H7 (cell line): ENCODE measurements around the gene ASPSCR1. TPM values are rescaled to one million over a fixed set of nuclear protein-coding genes. Genes with fewer than 3 reads are reported as not detected.

ENCODE experiments used
- DNase-seq: peaks from one replicate; pipeline ENCODE4 v3.0.0; 2012
- H3K27me3 ChIP-seq: 2 replicates; pipeline ENCODE4 v1.6.0; 2011; ENCODE audit warnings: mild to moderate bottlenecking, low read length; ENCODE audit not compliant: control insufficient read depth, insufficient read depth
- H3K36me3 ChIP-seq: replicated peaks from 2 replicates; pipeline ENCODE4 v1.5.1; 2011; ENCODE audit warnings: low read length; ENCODE audit not compliant: control insufficient read depth, insufficient read depth
- H3K4me3 ChIP-seq: 2 replicates; pipeline ENCODE4 v1.5.1; 2011; ENCODE audit warnings: low read depth, mild to moderate bottlenecking, control low read depth, low read length, moderate library complexity; ENCODE audit not compliant: insufficient read depth
- total RNA-seq: library from RNA; depleted of rRNA; stranded (reverse); fragments of >200 nt; shearing (Covaris generic); gene quantifications from 2 replicates; pipeline ENCODE4 v1.2.3, GENCODE V29; 2014

ASPSCR1 gene
- total RNA-seq, 1 experiment from 2014 or later = 62.1 TPM

GRCh38 chr17:81993729-81994592 lies 16.5 kb downstream of the ASPSCR1 start:
- H3K27me3 ChIP-seq = no peaks in the 10 kb centered on the region
- H3K4me3 ChIP-seq = no peak overlapping the region
- H3K36me3 ChIP-seq = no peaks in the 10 kb centered on the region
- peak; percentile 83 for DNase-seq

- DNase-seq = peak; percentile 65
- Histone ChIP-seq H3K27me3 (no peaks in the 10 kb centered on the region), H3K4me3 (no peak overlapping the region), H3K36me3 (no peaks in the 10 kb centered on the region)
These were observed 17.4 kb downstream of the ASPSCR1 start for GRCh38 chr17:81994593-81995462.

GRCh38 chr17:81995463-81996231 lies 18.2 kb downstream of the ASPSCR1 start:
- DNase-seq = peak; percentile 88
- no peaks in the 10 kb centered on the region for H3K27me3 ChIP-seq
- no peak overlapping the region for H3K4me3 ChIP-seq
- no peaks in the 10 kb centered on the region for H3K36me3 ChIP-seq

- no peaks in the 10 kb centered on the region for H3K36me3 ChIP-seq
- no peaks in the 10 kb centered on the region for H3K27me3 ChIP-seq
- no peak for DNase-seq
These were observed 18.9 kb downstream of the ASPSCR1 start for GRCh38 chr17:81996232-81996756.

GRCh38 chr17:81996757-81997441 lies 19.5 kb downstream of the ASPSCR1 start:
- Histone ChIP-seq H3K4me3 (no peak overlapping the region), H3K27me3 (no peaks in the 10 kb centered on the region), H3K36me3 (no peaks in the 10 kb centered on the region)
- DNase-seq = no peak

More at GRCh38 chr17:81996232-81996756, 18.9 kb downstream of the ASPSCR1 start:
- H3K4me3 ChIP-seq = no peak overlapping the region

- Histone ChIP-seq H3K4me3 (no peak overlapping the region), H3K27me3 (no peaks in the 10 kb centered on the region), H3K36me3 (no peaks in the 10 kb centered on the region)
- DNase-seq = no peak
These were observed 20.8 kb downstream of the ASPSCR1 start for GRCh38 chr17:81998212-81998611.

GRCh38 chr17:81998691-81999438 lies 21.4 kb downstream of the ASPSCR1 start:
- H3K27me3 ChIP-seq = no peaks in the 10 kb centered on the region
- no peak overlapping the region for H3K4me3 ChIP-seq
- no peak for DNase-seq
- H3K36me3 ChIP-seq = no peaks in the 10 kb centered on the region

- Histone ChIP-seq H3K36me3 (no peaks in the 10 kb centered on the region), H3K27me3 (no peaks in the 10 kb centered on the region), H3K4me3 (no peak overlapping the region)
- no peak for DNase-seq
These were observed 22.2 kb downstream of the ASPSCR1 start for GRCh38 chr17:81999587-81999975.

- Histone ChIP-seq H3K27me3 (no peaks in the 10 kb centered on the region), H3K4me3 (no peak overlapping the region), H3K36me3 (no peaks in the 10 kb centered on the region)
- DNase-seq = no peak
These were observed 22.8 kb downstream of the ASPSCR1 start for GRCh38 chr17:81999976-82000802.

GRCh38 chr17:82000803-82001570 lies 23.6 kb downstream of the ASPSCR1 start:
- no peak for DNase-seq
- Histone ChIP-seq H3K27me3 (no peaks in the 10 kb centered on the region), H3K36me3 (no peaks in the 10 kb centered on the region), H3K4me3 (no peak overlapping the region)

GRCh38 chr17:82001571-82002056 lies 24.2 kb downstream of the ASPSCR1 start:
- no peak overlapping the region for H3K4me3 ChIP-seq
- no peaks in the 10 kb centered on the region for H3K36me3 ChIP-seq
- H3K27me3 ChIP-seq = no peaks in the 10 kb centered on the region
- DNase-seq = no peak
